Cardiac fibroblast (primary cell): ENCODE data around the gene ORC2.

Source experiments
- DNase-seq, 2 donors: peaks; one replicate each; pipeline versions ENCODE4 v3.0.0 to v3.0.0-alpha.2; 2010; ENCODE audit warnings: low read depth in 2 of 2
- H3K4me3 ChIP-seq, 2 donors: replicated peaks in 1 of 2; 1 replicate in 1 of 2; 2 replicates in 1 of 2; pipeline ENCODE4 v1.5.1; 2011; ENCODE audit warnings: low read depth in 2 of 2, low read length in 2 of 2, mild to moderate bottlenecking in 2 of 2, moderate library complexity in 1 of 2
- CTCF ChIP-seq: IDR thresholded peaks from one replicate; pipeline ENCODE4 v1.5.1; 2011; ENCODE audit warnings: low read depth, mild to moderate bottlenecking, low read length, inconsistent platforms

Gene ORC2

DNA sequence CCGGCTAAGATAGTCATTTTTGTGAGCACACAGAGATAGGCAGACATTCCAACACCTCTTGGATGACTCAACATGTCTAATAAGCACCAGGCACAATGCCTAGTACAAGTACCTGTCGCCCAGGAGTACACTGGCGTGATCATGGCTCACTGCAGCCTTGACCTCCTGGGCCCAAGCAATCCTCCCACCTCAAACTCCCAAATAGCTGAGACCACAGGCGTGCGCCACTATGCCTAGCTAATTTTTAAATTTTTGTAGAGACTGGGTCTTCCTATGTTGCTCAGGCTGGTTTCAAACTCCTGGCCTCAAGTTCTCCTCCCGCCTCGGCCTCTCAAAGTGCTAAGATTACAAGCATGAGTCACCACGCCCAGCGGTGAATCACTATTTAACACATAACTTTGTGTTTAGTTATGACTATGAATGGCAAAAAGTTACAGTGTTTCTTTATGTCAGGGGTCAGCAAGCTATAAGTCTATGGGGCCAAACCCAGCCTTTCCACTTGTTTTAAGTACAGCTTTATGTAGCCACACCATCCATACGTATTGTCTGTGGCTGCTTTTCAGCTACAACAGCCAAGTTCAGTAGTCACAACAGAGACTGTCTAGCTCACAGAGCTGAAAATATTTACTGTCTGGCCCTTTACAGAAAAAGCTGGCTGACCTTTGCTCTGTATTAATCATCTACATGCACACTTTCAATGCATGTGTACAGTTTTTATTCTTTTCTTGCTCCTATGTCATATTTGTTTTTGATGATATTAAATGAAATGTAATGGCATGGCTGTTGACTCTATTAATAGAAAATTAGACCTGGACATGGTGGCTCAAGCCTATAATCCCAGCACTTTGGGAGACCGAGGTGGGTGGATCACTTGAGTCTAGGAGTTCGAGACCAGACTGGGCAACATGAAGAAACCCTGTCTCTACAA, 18.7 kb downstream of the ORC2 start:
- no peak for TF ChIP-seq CTCF
- DNase-seq: peak; percentile 79 to 94
- no peak overlapping the region for H3K4me3 ChIP-seq

DNA sequence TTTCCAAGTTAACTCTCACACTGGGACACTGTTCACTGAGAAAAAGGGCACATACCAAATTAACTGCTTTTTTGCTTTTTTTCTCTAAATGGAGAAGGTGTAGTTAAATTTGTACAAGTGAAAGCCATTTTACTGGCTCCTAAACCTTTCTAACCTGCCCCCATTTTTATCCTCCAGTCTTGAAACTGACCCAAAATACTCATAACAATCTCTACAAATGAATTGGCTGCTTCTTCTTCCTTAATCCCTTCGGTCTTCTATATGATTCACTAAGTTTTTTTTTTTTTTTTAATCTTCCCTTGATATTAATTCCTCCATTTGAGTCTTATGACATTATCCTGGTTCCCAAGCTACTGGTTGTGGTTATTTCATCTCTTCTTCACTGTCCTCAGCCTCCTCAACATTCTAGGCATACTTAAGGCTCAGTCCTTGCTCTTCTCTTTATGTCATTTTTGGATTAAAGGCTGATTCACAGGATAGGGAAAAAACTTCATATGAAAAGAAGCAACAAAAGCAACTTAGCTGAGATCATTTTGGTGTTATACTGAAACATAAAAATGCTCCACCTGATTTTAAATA, 19.8 kb downstream of the ORC2 start:
- H3K4me3 ChIP-seq: no peak overlapping the region
- DNase-seq: no peak
- no peak for TF ChIP-seq CTCF

DNA sequence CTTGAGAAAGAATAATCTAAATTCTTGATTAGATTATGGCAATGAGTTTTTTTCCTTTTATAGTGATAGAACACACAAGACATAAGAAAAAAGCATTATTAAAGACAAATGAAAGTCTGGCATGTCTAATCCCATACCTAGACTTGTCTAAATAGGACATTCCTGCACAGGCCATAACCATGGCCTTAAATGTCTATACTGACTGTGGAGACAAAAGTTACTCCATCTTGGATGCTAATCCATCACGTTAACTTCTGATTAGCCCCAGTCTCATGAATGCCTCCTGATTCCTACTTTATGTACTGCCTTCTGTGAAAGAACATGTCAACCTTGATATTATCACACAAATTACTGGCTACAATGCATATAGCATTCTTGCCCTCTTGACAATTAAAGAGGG, 23.6 kb downstream of the ORC2 start:
- H3K4me3 ChIP-seq: no peak overlapping the region
- no peak for TF ChIP-seq CTCF
- no peak for DNase-seq

- peak; percentile 3 to 47 for DNase-seq
Measured at GRCh38 chr2:200930947-200931626, 32.4 kb downstream of the ORC2 start.

GRCh38 chr2:200929334-200930249, 33.9 kb downstream of the ORC2 start:
- TF ChIP-seq CTCF: no peak
- peak in 1 of 2 donors; percentile 22 for DNase-seq
- no peak overlapping the region for H3K4me3 ChIP-seq

More at GRCh38 chr2:200930947-200931626, 32.4 kb downstream of the ORC2 start:
- TF ChIP-seq CTCF: no peak
- no peak overlapping the region for H3K4me3 ChIP-seq

GRCh38 chr2:200922439-200922838, 41.0 kb downstream of the ORC2 start:
- no peak overlapping the region for H3K4me3 ChIP-seq
- DNase-seq: no peak
- no peak for TF ChIP-seq CTCF
